KG1 (cell line): ENCODE data around the gene PRR33.

Experiments
- DNase-seq: peaks from one replicate; lab custom pipeline; 2025; lab: John Stamatoyannopoulos, UW

PRR33 gene

GRCh38 chr11:1916132-1916985 is 24.7 kb upstream of the PRR33 start:
- no peak for DNase-seq

- DNase-seq = no peak
Observed at GRCh38 chr11:1915795-1916131, 24.1 kb upstream of the PRR33 start.

DNA sequence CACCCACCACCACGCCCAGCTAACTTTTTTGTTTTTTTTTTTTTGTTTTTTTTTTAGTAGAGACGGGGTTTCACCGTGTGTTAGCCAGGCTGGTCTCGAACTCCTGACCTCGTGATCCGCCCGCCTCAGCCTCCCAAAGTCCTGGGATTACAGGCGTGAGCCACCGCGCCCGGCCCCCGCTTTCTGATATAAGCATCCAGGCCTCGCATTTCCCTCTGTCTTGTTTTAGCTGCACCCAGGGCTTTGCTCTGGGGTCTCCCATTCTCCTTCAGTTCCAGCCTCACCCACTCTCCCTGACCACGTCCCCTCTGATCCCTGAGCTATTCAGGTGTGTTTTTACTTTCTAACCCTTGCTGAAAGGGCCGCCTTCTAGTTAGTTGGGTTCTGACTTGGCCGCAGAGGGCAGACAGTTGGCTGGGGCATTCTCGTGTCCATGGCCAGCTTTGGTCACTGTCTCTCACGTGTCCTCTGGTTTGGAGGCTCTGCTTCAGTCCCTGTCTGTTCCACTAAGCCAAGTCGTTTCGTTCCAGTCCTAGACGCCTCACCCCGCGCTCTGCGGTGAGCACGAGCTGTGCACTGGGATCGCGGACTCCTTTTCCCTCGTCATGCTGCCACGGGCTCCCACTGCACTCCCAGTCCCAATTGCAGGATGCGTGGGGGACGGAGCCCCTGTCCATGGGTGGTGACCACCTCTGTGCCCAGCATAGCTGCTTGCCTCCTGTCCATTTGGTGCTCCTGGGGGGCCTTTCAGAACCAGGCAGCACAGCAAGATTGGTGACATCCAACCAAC is 21.8 kb upstream of the PRR33 start:
- DNase-seq = no peak

DNA sequence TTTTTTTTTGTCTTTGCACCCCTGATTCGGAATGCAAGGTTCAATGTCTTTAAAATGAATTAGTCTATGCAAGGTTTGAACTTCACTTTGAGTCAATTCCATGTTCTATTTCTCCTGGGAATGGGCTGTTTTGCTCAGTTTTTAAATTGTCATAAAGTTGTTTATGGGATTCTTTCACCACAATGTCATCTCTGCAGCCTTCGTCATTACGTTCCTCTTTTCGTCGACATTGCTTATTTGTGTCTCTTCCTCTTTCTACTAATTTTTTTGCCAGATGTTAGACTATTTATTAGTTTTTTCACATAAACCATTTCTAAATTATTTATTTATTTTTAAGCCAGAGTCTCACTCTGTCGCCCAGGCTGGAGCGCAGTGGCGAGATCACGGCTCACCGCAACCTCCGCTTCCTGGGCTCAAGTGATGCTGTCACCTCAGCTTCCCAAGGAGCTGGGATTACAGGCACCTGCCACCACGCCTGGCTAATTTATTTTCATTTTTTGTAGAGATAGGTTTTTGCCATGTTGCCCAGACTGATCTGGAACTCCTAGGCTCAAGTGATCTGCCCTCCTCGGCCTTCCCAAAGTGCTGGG is 20.7 kb upstream of the PRR33 start:
- DNase-seq = no peak

GRCh38 chr11:1909524-1909923 is 17.8 kb upstream of the PRR33 start:
- DNase-seq = no peak

GRCh38 chr11:1908618-1909017 is 16.9 kb upstream of the PRR33 start:
- no peak for DNase-seq

GRCh38 chr11:1906611-1907423 is 15.1 kb upstream of the PRR33 start:
- no peak for DNase-seq

- DNase-seq = no peak
Observed at GRCh38 chr11:1906181-1906580, 14.5 kb upstream of the PRR33 start.

DNA sequence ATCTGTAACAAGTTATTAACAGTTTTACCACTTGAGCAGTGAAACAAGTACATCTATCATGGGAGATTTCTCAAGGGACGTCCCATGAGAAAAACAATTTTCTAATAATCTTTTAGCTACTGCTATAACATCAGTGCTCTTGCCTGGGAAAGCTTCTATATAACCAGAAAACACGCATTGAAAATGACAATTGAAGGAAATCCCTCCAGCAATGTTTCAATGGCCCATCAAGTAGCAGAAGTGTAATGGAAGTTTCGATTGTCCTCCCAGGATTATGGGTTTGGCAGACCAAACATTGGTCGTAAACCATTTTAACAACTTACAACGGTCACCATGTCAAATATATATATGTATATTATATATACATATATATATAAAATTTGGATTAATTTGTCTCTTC is 8.0 kb upstream of the PRR33 start:
- no peak for DNase-seq

GRCh38 chr11:1899090-1899489 is 7.4 kb upstream of the PRR33 start:
- no peak for DNase-seq

GRCh38 chr11:1896923-1897322 is 5.2 kb upstream of the PRR33 start:
- DNase-seq = no peak

- DNase-seq = no peak
Observed at GRCh38 chr11:1896468-1896867, 4.8 kb upstream of the PRR33 start.

GRCh38 chr11:1894759-1895158 is 3.1 kb upstream of the PRR33 start:
- DNase-seq = no peak

- DNase-seq = no peak
Observed at GRCh38 chr11:1893581-1894359, 2.1 kb upstream of the PRR33 start.

DNA sequence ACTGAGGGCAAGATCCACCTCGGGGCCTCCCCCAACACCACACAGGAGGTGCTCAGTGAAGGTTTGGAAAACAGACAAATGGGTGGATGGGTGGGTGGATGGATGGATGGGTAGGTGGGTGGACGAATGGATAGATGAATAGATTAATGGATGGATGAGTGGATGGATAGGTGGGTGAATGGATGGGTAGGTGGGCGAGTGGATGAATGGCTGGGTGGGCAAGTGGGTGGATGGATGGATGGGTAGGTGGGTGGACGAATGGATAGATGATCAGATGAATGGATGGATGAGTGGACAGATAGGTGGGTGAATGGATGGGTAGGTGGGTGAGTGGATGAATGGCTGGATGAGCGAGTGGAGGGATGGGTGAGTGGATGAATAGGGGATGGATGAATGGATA is 863 bp upstream of the PRR33 start:
- DNase-seq = no peak

DNA sequence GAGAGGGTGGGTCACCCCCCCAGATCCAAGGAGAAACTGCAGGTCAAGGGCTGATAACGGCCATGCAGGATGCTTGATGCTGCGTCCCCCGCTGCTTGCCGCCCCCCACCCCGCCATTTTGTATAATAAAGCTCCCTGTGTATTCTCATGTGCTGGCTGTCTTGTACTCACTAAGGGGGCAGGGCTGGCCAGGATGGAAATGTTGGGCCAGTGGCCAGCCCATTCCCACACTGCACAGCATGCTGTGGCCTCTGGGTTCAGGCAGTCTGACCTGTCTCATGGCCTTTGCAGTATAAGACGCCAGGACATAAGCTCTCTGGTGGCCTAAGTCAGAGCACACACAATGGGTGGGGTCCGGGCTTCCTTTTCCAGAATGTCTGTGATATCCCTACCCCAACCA is 421 bp upstream of the PRR33 start:
- DNase-seq = no peak

GRCh38 chr11:1890856-1891830 is 552 bp downstream of the PRR33 start:
- DNase-seq = no peak

- no peak for DNase-seq
Observed at GRCh38 chr11:1889941-1890855, 1.5 kb downstream of the PRR33 start.
